ENCODE measurements around the gene TRAPPC2.

TRAPPC2 gene

DNA sequence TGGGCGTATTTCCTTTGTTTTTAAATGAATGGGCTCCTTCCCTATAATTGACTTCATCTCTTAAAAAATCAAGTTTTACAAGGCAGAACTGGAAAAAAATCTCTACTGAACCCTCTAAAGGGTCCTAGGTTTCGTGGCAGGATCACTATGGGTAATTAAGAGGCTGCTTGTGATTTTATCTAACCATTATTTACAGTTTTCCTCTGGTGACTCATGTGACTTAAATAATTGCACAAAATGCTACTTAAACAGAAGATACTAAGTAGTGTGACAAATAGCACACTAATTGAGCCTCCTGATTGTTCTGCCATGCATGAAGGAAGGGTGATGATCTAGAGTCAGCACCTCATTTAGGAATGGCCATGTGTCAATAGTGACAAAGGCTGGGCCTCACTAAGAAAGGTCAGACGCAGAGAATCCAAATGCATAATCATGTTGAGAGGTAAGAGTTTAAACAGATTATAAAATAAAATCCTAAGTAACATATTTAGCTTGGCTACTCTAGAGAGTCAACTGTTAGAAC lies 35.7 kb upstream of the TRAPPC2 start:
- H3K4me3 ChIP-seq (ENCODE audit: low read length): no peak overlapping the region
- no peak for DNase-seq (ENCODE audit: low read depth)
- TF ChIP-seq, protein P1, sequence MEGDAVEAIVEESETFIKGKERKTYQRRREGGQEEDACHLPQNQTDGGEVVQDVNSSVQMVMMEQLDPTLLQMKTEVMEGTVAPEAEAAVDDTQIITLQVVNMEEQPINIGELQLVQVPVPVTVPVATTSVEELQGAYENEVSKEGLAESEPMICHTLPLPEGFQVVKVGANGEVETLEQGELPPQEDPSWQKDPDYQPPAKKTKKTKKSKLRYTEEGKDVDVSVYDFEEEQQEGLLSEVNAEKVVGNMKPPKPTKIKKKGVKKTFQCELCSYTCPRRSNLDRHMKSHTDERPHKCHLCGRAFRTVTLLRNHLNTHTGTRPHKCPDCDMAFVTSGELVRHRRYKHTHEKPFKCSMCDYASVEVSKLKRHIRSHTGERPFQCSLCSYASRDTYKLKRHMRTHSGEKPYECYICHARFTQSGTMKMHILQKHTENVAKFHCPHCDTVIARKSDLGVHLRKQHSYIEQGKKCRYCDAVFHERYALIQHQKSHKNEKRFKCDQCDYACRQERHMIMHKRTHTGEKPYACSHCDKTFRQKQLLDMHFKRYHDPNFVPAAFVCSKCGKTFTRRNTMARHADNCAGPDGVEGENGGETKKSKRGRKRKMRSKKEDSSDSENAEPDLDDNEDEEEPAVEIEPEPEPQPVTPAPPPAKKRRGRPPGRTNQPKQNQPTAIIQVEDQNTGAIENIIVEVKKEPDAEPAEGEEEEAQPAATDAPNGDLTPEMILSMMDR (conservative IDR thresholded peaks at IDR 0.05; ENCODE audit: low read length): no peak

DNA sequence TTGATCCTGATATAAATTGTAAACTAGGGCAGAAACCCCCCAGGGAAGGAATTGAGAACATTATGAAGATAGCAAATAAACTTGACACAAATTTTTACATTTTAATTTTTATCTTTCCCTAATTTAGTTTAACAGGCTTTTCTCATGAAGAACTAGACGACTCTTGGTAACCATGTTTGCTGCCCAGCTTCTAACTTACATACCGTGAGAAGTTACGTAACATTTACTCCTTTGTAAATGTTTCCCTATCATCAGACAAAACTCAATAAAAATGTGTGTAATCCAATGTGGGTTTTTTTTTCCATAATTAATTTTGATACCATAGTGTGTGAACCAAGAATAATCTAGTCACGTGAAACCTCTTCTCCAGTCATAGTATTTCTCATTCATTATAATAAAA lies 34.5 kb upstream of the TRAPPC2 start:
- no peak overlapping the region for H3K4me3 ChIP-seq (ENCODE audit: low read length)
- DNase-seq (ENCODE audit: low read depth): no peak
- TF ChIP-seq, protein P1 (conservative IDR thresholded peaks at IDR 0.05; ENCODE audit: low read length): no peak

DNA sequence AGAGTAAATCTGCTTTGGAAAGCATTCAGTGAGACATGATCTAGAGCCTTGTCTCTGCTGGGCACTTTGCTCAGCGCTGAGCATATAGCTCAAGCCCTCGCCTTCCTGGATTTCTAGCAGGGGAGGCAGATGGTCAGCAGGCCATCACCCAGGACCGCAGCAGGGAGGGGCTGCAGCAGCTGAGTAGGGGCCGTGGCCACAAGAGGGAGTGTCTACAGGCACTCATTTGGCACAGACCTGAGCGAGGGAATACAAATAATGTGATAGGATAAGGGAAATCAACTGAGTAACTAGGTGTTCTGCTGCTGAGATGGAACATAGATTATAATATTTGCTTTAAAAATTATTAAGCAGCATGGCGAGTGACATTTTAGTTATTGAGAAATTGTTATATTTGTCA lies 30.3 kb upstream of the TRAPPC2 start:
- H3K4me3 ChIP-seq (ENCODE audit: low read length): no peak overlapping the region
- DNase-seq (ENCODE audit: low read depth): no peak
- TF ChIP-seq, protein P1 (conservative IDR thresholded peaks at IDR 0.05; ENCODE audit: low read length): no peak

DNA sequence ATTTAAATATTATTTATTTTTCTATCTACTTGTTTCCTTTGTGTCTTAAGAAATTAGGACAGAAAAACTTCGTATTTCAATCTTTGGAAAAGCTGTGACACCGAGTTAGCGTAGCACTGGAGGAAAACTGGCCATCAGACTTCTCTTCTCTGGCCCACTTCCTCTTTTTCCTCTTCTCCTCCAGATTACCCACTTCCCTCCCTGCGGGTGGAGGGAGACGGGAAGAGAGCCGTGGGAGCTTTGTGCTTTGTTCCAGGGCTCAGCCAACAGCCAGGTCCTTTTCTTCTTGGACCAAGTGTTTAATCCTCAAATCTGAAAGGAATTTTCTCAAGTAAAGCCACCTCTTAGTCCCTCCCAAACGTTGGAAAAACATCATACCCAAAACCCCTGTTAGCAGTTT lies 29.9 kb upstream of the TRAPPC2 start:
- no peak for DNase-seq (ENCODE audit: low read depth)
- H3K4me3 ChIP-seq (ENCODE audit: low read length): no peak overlapping the region
- TF ChIP-seq, protein P1 (conservative IDR thresholded peaks at IDR 0.05; ENCODE audit: low read length): no peak

DNA sequence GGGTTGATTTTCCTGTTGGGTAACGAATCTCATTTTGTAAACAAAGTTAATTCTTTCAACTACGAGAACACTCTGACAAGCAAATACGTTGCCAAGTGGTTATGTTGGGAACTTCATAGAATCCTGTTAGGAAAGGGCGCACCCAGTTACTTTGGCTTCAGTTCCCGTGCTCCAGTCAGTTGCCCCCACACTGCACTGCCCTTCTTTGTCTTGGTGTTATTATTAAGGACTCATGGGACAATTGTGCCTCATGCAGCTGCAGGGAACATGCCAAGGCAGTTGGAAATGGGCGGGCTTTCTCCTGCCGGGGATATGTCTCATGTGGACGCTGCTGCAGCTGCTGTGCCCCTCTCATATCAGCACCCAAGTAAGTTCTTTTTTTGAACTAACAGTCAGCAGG lies 29.1 kb upstream of the TRAPPC2 start:
- TF ChIP-seq, protein P1 (conservative IDR thresholded peaks at IDR 0.05; ENCODE audit: low read length): no peak
- H3K4me3 ChIP-seq (ENCODE audit: low read length): no peak overlapping the region
- no peak for DNase-seq (ENCODE audit: low read depth)

DNA sequence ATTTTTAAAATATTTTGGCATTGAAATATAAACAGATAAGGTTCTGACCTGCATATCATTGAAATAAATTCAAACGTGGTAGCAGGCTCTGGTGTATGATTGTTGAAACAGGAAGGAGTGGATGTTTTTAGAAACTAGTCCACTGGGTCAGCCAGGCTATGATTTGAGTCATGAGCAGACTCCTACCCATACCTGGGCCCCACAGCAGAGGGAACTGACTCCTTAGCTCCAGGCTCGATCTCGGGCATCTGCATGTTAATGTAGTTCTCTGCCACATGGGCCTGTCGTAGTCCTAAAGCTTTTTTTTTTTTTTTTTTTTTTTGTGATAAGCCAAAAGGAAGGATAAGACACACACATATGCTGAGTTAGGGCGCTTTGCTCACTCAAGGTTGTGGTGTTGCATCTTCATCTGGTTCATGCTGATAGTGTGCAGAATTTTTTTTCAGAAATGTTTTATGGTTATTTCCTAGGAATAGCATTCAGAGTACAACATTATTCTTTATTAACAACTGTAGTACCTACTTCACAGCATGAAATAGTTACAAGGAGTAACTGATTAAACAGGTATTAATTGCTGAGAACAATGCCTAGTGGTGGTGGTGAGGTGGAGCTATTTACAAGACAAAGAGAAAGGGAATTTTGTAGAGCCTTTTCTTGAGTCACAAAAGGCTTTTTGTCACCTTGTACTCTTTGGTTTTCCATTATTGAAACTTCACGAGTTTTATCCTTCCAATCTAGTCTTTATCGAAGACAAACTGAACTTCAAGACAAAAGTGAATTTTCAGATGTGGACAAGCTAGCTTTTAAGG lies 27.4 kb upstream of the TRAPPC2 start:
- no peak overlapping the region for H3K4me3 ChIP-seq (ENCODE audit: low read length)
- DNase-seq (ENCODE audit: low read depth): no peak
- TF ChIP-seq, protein P1 (conservative IDR thresholded peaks at IDR 0.05; ENCODE audit: low read length): no peak

DNA sequence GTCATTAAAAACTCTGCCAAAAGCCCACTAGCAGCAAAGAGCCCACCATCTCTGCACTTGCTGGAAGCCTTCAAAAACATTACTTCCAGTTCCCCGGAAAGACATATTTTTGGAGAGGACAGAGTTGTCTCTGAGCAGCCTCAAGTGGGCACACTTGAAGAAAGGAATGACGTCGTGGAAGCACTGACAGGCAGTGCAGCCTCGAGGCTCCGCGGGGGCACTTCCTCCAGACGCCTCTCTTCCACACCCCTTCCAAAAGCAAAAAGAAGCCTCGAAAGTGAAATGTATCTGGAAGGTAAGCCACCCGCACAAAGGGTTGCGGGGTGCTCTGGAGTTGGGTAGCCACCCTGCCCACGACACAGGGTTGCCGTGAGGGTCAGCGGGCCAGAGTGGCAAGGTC lies 26.0 kb upstream of the TRAPPC2 start:
- DNase-seq (ENCODE audit: low read depth): no peak
- TF ChIP-seq, protein P1 (conservative IDR thresholded peaks at IDR 0.05; ENCODE audit: low read length): no peak
- H3K4me3 ChIP-seq (ENCODE audit: low read length): no peak overlapping the region

Measured in AG10803 (cell line).